PC-3 (cell line): ENCODE data around the gene ERCC8. TPM values are rescaled to one million over a fixed set of nuclear protein-coding genes. Genes with fewer than 3 reads are reported as not detected.
"Not testable (repeated sequence)": the region's sequence is repeated elsewhere in the genome, so short reads cannot be mapped to it uniquely, and the experiment has no call there.

Experiments
- ATAC-seq: fragments of 200-7000 bp; cut with Tn5 transposase; 2 replicates; pipeline ENCODE4 v1.9.1; 2020; ENCODE audit warnings: mild to moderate bottlenecking, moderate library complexity
- BruUV-seq: library from RNA; stranded (reverse); fragments of 400-500 nt; replicated peaks from 2 replicates; lab custom pipeline; 2021; lab: Mats Ljungman, UMichigan
- CTCF ChIA-PET: fragments of 300-600 bp; sonication (Branson Sonifier 250); formaldehyde crosslinking; loops from one replicate; lab custom pipeline; 2022; ENCODE audit warnings: antibody characterized with exemption; lab: Charles Lee
- POLR2A ChIA-PET: fragments of 300-600 bp; sonication (Branson Sonifier 250); formaldehyde crosslinking; loops from one replicate; lab custom pipeline; 2022; ENCODE audit warnings: antibody characterized with exemption; ENCODE audit not compliant: unreplicated experiment; lab: Charles Lee
- DNase-seq: peaks from one replicate; pipeline ENCODE4 v3.0.0-alpha.2; 2015
- H2AFZ ChIP-seq: fragments of 300-600 bp; sonication (generic); 2 replicates; pipeline ENCODE4 v1.6.0; 2016; ENCODE audit warnings: antibody characterized with exemption, low read length
- H3F3A ChIP-seq: fragments of 300-600 bp; sonication (generic); one replicate; pipeline ENCODE4 v1.6.0; 2017; ENCODE audit warnings: antibody characterized with exemption, low read length, control low read depth, mild to moderate bottlenecking; ENCODE audit not compliant: unreplicated experiment
- H3K27ac ChIP-seq: fragments of 300-600 bp; sonication (generic); 2 replicates; pipeline ENCODE4 v1.5.1; 2016; ENCODE audit warnings: mild to moderate bottlenecking, low read length
- H3K27me3 ChIP-seq: fragments of 300-600 bp; sonication (generic); 2 replicates; pipeline ENCODE4 v1.6.1; 2016; ENCODE audit warnings: low read length, mixed read lengths
- H3K36me3 ChIP-seq: fragments of 300-600 bp; sonication (generic); 2 replicates; pipeline ENCODE4 v1.6.1; 2016; ENCODE audit warnings: low read depth, mixed run types, low read length, mixed read lengths
- H3K4me1 ChIP-seq: fragments of 300-600 bp; sonication (generic); 2 replicates; pipeline ENCODE4 v1.5.1; 2016; ENCODE audit warnings: low read length; ENCODE audit not compliant: insufficient read depth
- H3K4me2 ChIP-seq: fragments of 300-600 bp; sonication (generic); 2 replicates; pipeline ENCODE4 v1.6.0; 2016; ENCODE audit warnings: low read length
- H3K4me3 ChIP-seq: fragments of 300-600 bp; sonication (generic); 2 replicates; pipeline ENCODE4 v1.5.1; 2016; ENCODE audit warnings: mild to moderate bottlenecking, low read length, mixed read lengths
- H3K79me2 ChIP-seq: fragments of 300-600 bp; sonication (generic); 2 replicates; pipeline ENCODE4 v1.6.1; 2017; ENCODE audit warnings: low read length, mixed read lengths
- H3K9ac ChIP-seq: fragments of 300-600 bp; sonication (generic); 2 replicates; pipeline ENCODE4 v1.6.0; 2016; ENCODE audit warnings: mild to moderate bottlenecking, low read length
- H3K9me2 ChIP-seq: fragments of 300-600 bp; sonication (generic); replicated peaks from 2 replicates; pipeline ENCODE4 v1.6.1; 2016; ENCODE audit warnings: mixed run types, low read length, mixed read lengths
- H3K9me3 ChIP-seq: fragments of 300-600 bp; sonication (generic); 2 replicates; pipeline ENCODE4 v1.6.1; 2016; ENCODE audit warnings: low read length, mixed read lengths
- H4K20me1 ChIP-seq: fragments of 300-600 bp; sonication (generic); 2 replicates; pipeline ENCODE4 v1.6.1; 2016; ENCODE audit warnings: low read length, mixed read lengths
- EZH2 ChIP-seq: fragments of 300-600 bp; sonication (generic); IDR thresholded peaks from one replicate; pipeline ENCODE4 v1.6.1; 2017; ENCODE audit warnings: antibody characterized with exemption, mild to moderate bottlenecking, low read length; ENCODE audit not compliant: unreplicated experiment
- EZH2phosphoT487 ChIP-seq: fragments of 300-600 bp; sonication (generic); IDR thresholded peaks from 2 replicates; pipeline ENCODE4 v1.6.1; 2018; ENCODE audit warnings: mild to moderate bottlenecking, antibody characterized with exemption, low read length, borderline replicate concordance
- intact Hi-C: fragments of 100-400 bp; cut with micrococcal nuclease; formaldehyde crosslinking; loops from 2 replicates; pipeline ENCODE4 v1.9.0; 2023
- total RNA-seq: library from RNA; depleted of rRNA; stranded (reverse); fragments of >200 nt; gene quantifications from 2 replicates; pipeline ENCODE4 v1.2.3, GENCODE V29; 2014
- TF ChIP-seq, protein P1 (sequence below): fragments of 300-600 bp; sonication (generic); conservative IDR thresholded peaks from 2 replicates; pipeline ENCODE4 v1.5.1; 2017; ENCODE audit warnings: antibody characterized with exemption, low read depth, mild to moderate bottlenecking, low read length

Gene ERCC8
- total RNA-seq, 1 experiment from 2014 or later, result 2.1 TPM

DNA sequence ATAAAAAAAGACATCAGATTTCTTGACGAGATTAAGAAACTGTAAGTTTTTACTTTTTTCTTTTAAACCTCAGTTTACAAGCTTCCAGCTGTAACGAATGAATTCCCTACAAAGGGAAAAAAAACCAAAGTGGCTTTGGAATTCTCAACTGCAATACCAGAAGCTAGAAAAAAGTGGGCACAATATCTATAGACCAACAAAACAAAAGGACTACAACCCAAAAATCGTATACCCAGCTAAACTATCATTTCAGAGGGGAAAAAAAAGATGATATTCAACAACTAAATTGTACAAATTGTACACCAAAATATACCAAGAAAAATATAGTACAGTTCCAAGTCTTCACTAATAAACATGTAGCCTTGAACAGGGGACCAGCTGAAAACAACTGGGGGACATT, 74.0 kb downstream of the ERCC8 start:
- Histone ChIP-seq H4K20me1 (no peaks in the 10 kb centered on the region), H2AFZ (no peak overlapping the region), H3K9me2 (no peaks in the 10 kb centered on the region), H3K9me3 (no peaks in the 10 kb centered on the region), H3K9ac (no peak overlapping the region), H3K4me3 (no peak overlapping the region), H3K79me2 (no peaks in the 10 kb centered on the region), H3K27ac (no peak overlapping the region), H3K4me1 (no peaks in the 10 kb centered on the region), H3K4me2 (no peak overlapping the region), H3F3A (no peaks in the 10 kb centered on the region), H3K27me3 (no peaks in the 10 kb centered on the region), H3K36me3 (no peaks in the 10 kb centered on the region)
- no peak for TF ChIP-seq EZH2phosphoT487
- TF ChIP-seq EZH2, result no peak
- TF ChIP-seq, protein P1, sequence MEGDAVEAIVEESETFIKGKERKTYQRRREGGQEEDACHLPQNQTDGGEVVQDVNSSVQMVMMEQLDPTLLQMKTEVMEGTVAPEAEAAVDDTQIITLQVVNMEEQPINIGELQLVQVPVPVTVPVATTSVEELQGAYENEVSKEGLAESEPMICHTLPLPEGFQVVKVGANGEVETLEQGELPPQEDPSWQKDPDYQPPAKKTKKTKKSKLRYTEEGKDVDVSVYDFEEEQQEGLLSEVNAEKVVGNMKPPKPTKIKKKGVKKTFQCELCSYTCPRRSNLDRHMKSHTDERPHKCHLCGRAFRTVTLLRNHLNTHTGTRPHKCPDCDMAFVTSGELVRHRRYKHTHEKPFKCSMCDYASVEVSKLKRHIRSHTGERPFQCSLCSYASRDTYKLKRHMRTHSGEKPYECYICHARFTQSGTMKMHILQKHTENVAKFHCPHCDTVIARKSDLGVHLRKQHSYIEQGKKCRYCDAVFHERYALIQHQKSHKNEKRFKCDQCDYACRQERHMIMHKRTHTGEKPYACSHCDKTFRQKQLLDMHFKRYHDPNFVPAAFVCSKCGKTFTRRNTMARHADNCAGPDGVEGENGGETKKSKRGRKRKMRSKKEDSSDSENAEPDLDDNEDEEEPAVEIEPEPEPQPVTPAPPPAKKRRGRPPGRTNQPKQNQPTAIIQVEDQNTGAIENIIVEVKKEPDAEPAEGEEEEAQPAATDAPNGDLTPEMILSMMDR, result no peak
- ChIA-PET CTCF (no interaction called here), POLR2A (no interaction called here)
- intact Hi-C loops, result no loop called here
- BruUV-seq, result no TSS peak
- DNase-seq (no peak), ATAC-seq (no peak)

GRCh38 chr5:60860572-60860971, 84.3 kb downstream of the ERCC8 start:
- POLR2A ChIA-PET, H2AFZ ChIP-seq, H3K9me3 ChIP-seq, BruUV-seq, H4K20me1 ChIP-seq, H3F3A ChIP-seq, H3K9me2 ChIP-seq, H3K4me2 ChIP-seq, ATAC-seq, H3K27ac ChIP-seq, CTCF ChIA-PET, H3K79me2 ChIP-seq, H3K4me3 ChIP-seq, intact Hi-C loops, H3K4me1 ChIP-seq, H3K27me3 ChIP-seq, H3K9ac ChIP-seq, DNase-seq, H3K36me3 ChIP-seq: not testable (repeated sequence)

DNA sequence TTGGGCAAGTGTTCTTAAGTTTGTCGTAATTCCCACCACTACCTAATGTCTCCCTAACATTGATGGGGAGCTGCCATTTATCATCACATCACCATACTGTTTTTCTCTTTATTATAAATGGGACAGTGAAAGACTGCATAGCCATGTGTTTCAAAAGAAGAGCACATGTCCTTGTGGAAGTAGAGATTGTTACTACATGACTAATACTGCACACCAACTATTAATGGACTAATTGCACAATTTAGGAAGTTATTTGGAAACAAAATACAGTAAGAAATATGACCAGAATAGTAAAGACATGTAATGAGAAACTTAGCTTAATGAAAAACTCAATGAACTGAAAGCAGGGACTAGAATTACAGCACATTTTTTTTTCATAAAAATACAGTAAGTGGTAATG, 88.8 kb downstream of the ERCC8 start:
- no peaks in the 10 kb centered on the region for H3K9me3 ChIP-seq
- H3K4me1 ChIP-seq, result no peaks in the 10 kb centered on the region
- H3K36me3 ChIP-seq, result no peaks in the 10 kb centered on the region
- no peaks in the 10 kb centered on the region for H3K79me2 ChIP-seq
- H2AFZ ChIP-seq, result no peak overlapping the region
- H3K4me3 ChIP-seq, result no peak overlapping the region
- POLR2A ChIA-PET, result no interaction called here
- no peaks in the 10 kb centered on the region for H3K9me2 ChIP-seq
- intact Hi-C loops, result no loop called here
- H4K20me1 ChIP-seq, result no peaks in the 10 kb centered on the region
- BruUV-seq, result no TSS peak
- no peak for TF ChIP-seq EZH2
- TF ChIP-seq, protein P1, result no peak
- TF ChIP-seq EZH2phosphoT487, result no peak
- no peak for DNase-seq
- no peaks in the 10 kb centered on the region for H3F3A ChIP-seq
- CTCF ChIA-PET, result no interaction called here
- no peaks in the 10 kb centered on the region for H3K27me3 ChIP-seq
- ATAC-seq, result no peak
- no peak overlapping the region for H3K9ac ChIP-seq
- H3K27ac ChIP-seq, result no peak overlapping the region
- no peak overlapping the region for H3K4me2 ChIP-seq
